Mammary epithelial cell (primary cell): ENCODE data around the gene CDX2.

Experiments used
- CTCF ChIP-seq, 2 donors: IDR thresholded peaks in 1 of 2; conservative IDR thresholded peaks in 1 of 2; 2 replicates each; pipeline ENCODE4 v1.5.1; 2011 to 2012; ENCODE audit warnings: inconsistent platforms in 2 of 2, low read length in 2 of 2, mild to moderate bottlenecking in 2 of 2, control low read depth in 1 of 2, low read depth in 1 of 2; ENCODE audit not compliant: insufficient read depth in 1 of 2; ENCODE audit errors: extremely low read depth in 1 of 2
- EZH2 ChIP-seq: IDR thresholded peaks from 2 replicates; pipeline ENCODE4 v1.6.1; 2012; ENCODE audit warnings: low read length, inconsistent platforms, borderline replicate concordance

- TF ChIP-seq CTCF (conservative IDR thresholded peaks at IDR 0.05 in 1 of 2, IDR thresholded peaks at IDR 0.05 in 1 of 2; ENCODE audit: extremely low read depth in 1 of 2, insufficient read depth in 1 of 2, low read depth in 1 of 2, low read length in 2 of 2) = no peak
- TF ChIP-seq EZH2 = no peak
Measured at GRCh38 chr13:27976362-27977091, 7.4 kb upstream of the CDX2 start.
